HG02943 (cell line): ENCODE results near the gene CNIH4.
A peak's percentile ranks its signal among the peaks of the same experiment; 100 is the strongest.
"Not testable (repeated sequence)": the region's sequence is repeated elsewhere in the genome, so short reads cannot be mapped to it uniquely, and the experiment has no call there.

Experiments used
- ATAC-seq: cut with Tn5 transposase; IDR thresholded peaks from one replicate; pipeline ENCODE4 v1.9.1; 2021; ENCODE audit warnings: mild to moderate bottlenecking, low read depth, moderate library complexity; ENCODE audit not compliant: unreplicated experiment

Gene CNIH4

GRCh38 chr1:224343679-224344078 is 13.0 kb upstream of the CNIH4 start:
- no peak for ATAC-seq

GRCh38 chr1:224348137-224348536 is 8.5 kb upstream of the CNIH4 start:
- ATAC-seq = no peak

GRCh38 chr1:224349716-224350115 is 7.0 kb upstream of the CNIH4 start:
- ATAC-seq = not testable (repeated sequence)

GRCh38 chr1:224352436-224353085 is 4.1 kb upstream of the CNIH4 start:
- not testable (repeated sequence) for ATAC-seq

- no peak for ATAC-seq
These were observed 2.4 kb upstream of the CNIH4 start for GRCh38 chr1:224353975-224354925.

- no peak for ATAC-seq
These were observed 996 bp downstream of the CNIH4 start for GRCh38 chr1:224357626-224358124.

- ATAC-seq = no peak
These were observed 1.6 kb downstream of the CNIH4 start for GRCh38 chr1:224358237-224358636.

- no peak for ATAC-seq
These were observed 2.5 kb downstream of the CNIH4 start for GRCh38 chr1:224359207-224359606.

- ATAC-seq = no peak
These were observed 11.7 kb downstream of the CNIH4 start for GRCh38 chr1:224368409-224368808.

GRCh38 chr1:224373008-224373590 is 16.4 kb downstream of the CNIH4 start:
- no peak for ATAC-seq

- ATAC-seq = no peak
These were observed 18.4 kb downstream of the CNIH4 start for GRCh38 chr1:224375059-224375458.

GRCh38 chr1:224377676-224378006 is 21.0 kb downstream of the CNIH4 start:
- no peak for ATAC-seq

GRCh38 chr1:224378855-224379631 is 22.4 kb downstream of the CNIH4 start:
- peak; percentile 53 for ATAC-seq

GRCh38 chr1:224380003-224380402 is 23.3 kb downstream of the CNIH4 start:
- no peak for ATAC-seq

- no peak for ATAC-seq
These were observed 25.3 kb downstream of the CNIH4 start for GRCh38 chr1:224381880-224382548.

GRCh38 chr1:224383218-224383617 is 26.5 kb downstream of the CNIH4 start:
- no peak for ATAC-seq

- ATAC-seq = no peak
These were observed 30.7 kb downstream of the CNIH4 start for GRCh38 chr1:224387302-224387912.

- ATAC-seq = no peak
These were observed 31.3 kb downstream of the CNIH4 start for GRCh38 chr1:224387943-224388342.

GRCh38 chr1:224390517-224390916 is 33.8 kb downstream of the CNIH4 start:
- no peak for ATAC-seq
